ENCODE results near the gene PARD6A.

PARD6A gene

GRCh38 chr16:67697422-67698185 lies 36.8 kb downstream of the PARD6A start:
- no peak for DNase-seq

GRCh38 chr16:67699265-67699664 lies 38.5 kb downstream of the PARD6A start:
- DNase-seq: no peak

DNA sequence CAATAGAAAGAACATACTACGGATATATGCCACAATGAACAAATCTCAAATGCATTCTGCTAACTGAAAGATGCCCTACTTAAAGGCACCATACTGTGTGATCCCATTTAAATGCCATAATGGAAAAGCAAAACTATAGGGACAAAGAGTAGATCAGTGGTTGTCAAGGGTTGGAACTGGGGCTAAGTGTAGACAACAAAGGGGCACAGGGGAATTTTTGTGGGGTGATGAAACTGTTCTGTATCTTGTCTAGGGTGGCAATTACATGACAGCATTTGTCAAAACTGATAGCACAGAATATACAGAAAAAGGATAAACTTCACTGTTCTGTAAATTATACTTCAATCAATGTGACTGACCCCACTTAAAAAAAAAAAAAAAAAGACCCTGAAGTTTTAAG lies 40.7 kb downstream of the PARD6A start:
- DNase-seq: no peak

DNA sequence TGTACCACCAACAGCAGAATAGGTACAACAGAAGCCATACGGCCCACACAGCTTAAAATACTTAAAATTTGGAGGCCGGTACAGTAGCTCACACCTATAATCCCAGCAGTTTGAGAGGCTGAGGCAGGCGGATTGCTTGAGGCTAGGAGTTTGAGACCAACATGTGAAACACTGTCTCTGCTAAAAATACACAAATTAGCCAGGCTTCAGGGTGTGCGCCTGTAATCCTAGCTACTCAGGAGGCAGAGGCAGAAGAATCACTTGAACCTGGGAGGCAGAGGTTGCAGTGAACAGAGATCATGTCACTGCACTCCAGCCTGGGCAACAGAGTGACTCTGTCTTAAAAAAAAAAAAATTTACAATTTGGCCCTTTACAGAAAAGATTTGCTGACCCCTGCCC lies 41.4 kb downstream of the PARD6A start:
- DNase-seq: no peak

DNA sequence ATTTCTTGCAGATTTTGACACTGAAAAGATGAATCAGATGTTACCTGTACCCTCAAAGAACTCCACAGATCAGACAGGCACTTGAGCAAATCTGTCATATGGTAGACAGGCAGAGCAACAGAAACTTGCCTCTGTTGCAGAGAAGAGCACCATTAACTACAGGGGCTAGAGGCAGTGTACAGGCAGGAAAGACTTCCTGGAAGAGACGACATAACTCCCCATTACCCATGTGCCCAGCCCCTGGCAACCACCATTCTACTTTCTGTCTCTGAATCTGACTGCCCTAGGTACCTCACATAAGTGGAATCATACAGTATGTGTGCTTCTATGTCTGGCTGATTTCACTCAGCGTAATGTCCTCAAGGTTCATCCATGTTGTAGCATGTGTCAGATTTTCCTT lies 42.9 kb downstream of the PARD6A start:
- DNase-seq: no peak

DNA sequence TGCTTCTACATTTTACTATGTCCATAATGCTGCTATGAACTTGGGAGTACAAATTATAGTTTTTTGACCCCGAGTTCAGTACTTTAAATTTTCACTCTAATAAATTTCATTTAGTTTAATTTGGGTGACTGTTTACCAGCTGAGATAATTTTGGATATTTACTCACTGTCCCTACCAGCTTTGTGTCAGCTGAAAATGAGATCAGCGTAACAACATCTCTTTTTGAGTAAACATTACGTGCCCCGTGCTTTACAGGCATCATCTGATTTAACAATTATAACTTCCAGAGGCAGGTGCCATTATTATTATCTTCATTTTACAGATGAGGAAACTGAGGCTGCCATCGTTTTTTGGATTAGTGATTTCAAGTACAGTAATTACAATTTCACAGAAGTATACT lies 43.4 kb downstream of the PARD6A start:
- no peak for DNase-seq

GRCh38 chr16:67707210-67707609 lies 46.5 kb downstream of the PARD6A start:
- DNase-seq: no peak

DNA sequence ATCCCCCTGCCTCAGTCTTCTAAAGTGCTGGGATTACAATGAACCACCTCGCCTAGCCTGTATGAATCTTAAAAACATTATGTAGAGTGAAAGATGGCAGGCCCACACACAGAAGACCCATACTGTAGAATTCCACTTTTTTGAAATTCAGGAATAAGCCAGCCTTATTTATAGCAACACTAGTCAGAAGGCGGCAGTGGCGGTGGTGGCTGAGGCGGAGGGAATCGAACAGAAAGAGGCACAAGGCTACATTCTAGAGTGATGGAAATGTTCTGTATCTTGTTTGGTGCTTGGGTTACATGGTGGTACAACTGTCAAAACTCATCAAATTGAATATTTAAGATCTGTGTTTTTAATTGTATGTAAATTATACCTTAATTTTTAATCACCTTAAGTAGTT lies 47.0 kb downstream of the PARD6A start:
- no peak for DNase-seq

- DNase-seq: no peak
Observed at GRCh38 chr16:67708368-67708771, 47.6 kb downstream of the PARD6A start.

GRCh38 chr16:67709050-67709449 lies 48.3 kb downstream of the PARD6A start:
- no peak for DNase-seq

- no peak for DNase-seq
Observed at GRCh38 chr16:67710607-67711006, 49.8 kb downstream of the PARD6A start.
